ENCODE data around the gene TASP1.

TASP1 gene

GRCh38 chr20:13428684-13429083, 210.0 kb downstream of the TASP1 start:
- no peak for DNase-seq

DNA sequence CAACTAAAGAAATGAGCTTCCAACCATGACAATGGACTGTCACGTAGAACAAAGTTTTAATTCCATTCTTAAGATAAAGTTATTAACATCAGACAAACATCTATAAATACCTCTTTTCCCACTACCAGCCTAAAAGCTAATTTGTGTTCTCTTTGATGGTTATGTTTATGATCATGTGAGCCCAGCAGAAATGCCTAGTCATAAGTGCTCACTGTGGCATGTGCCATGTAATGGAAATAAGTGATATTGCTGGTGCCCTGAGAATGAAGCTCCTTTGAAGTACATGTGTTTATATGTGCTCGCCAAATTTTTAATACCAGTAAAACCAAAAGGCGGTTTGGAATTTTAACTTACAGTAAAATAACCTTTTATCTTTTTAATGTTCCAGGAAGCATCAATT, 211.9 kb downstream of the TASP1 start:
- DNase-seq = no peak

GRCh38 chr20:13425381-13426135, 213.2 kb downstream of the TASP1 start:
- no peak for DNase-seq

DNA sequence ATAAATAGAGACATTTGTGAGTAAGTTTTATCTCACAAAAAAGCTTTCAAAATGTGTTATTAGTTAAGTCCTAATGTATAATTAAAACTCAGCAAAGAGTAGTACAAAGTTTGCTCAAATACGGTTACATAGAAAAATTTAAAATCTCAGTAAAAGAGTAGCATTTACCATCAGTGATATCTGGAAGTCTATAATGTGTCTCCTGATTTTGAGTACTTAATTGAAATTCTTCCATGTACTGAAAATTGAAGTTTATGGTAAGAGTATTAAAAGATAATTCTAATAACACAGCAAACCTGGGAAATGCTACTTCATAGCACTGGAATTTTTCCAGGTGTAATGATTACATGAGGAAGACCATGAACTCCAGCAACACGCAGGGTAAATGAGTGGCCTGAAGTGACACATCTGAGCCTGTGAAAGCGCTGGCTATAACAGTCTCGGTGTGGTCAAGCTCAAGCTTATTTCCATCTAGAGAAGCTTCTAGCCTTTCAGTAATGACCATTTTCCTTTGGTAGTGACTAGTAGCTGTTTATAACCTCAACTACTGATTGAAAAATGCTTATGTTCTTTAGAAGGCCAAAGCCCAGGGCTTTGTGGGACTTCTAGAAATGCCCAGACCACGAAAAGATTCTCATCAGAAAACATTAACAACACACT, 214.4 kb downstream of the TASP1 start:
- DNase-seq = no peak

DNA sequence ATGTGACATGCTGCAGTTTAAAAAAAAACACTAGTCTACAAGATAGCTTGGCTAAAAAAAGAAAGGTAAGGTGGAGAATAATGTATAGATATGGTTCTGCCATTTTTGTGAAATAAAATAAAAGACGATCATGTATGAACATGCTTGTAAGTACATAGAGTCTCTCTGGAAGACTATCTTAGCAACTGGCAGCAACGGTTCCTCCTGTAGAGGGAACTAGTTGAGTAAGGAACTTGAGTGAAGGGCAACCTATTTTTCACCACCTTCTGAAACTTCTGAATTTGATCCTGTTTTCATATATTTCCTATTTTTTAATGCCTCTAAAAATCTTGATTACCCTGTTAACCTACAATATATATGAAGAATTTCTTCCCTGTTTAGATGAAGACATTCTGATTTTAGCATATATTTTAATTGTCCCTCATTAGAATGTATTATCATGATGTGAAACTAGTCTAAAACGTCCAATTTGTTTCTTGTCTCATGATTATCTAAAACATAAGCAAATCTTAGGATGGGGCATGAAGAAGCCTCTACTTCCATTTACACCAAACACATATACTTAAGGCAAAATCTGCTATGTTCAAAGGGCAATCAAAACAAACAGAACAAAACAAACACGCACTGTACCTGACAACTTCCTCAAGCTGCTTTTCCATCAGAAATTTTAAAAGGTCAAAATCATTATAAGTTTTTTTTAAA, 215.1 kb downstream of the TASP1 start:
- DNase-seq = no peak

DNA sequence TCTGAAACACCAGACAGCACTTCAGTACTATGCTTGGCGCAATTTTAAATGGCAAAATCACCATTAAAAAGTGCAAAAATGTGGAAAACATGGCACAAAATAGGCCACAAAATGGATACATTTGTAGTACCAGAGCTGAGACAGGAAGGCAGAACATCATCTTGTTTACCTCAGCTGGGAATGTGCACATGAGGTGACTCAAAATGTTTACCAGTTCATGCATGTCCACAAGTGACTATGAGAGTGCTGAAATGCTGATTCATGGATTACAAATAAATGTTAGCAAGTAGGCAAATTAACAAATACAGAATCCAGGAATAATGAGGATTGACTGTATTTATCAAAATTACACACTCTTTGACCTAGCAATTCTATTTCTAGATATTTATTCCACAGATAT, 216.1 kb downstream of the TASP1 start:
- no peak for DNase-seq

DNA sequence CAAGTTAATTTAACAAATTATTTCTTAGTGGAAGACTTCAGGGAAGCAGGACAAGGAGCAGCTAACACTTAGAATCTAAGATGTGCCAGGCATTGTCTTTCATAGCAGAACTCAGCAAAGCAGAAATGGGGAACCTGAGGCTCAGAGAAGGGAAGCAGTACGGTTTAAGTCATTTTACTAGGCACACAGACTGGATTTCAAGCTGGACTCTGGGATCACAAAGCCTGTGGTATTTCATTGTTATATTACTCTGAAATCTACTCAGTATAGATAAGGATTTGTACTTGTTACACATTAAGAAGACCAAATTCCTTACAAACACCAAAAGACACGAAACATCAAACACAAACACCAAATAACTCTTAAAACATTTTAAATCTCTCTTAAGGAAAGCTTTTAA, 218.1 kb downstream of the TASP1 start:
- DNase-seq = no peak

DNA sequence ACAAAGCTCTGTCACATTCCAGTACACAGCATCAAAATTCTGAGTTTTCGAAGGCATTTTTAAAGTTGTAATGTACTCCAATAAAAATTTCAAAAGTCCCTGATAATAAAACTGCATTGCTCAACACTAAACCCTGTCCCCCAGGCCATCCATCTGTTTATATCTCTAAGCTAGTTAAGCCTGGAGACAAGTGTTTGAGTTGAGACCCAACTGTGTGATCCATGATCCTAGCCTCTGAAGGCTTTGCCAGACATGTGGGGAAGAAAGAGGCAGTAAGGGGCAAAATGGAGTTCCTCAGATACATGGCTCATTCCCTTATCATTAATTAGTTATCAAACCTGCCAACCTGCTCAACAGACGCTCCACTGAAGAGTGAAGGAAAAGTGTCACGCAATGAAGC, 219.3 kb downstream of the TASP1 start:
- DNase-seq = no peak

DNA sequence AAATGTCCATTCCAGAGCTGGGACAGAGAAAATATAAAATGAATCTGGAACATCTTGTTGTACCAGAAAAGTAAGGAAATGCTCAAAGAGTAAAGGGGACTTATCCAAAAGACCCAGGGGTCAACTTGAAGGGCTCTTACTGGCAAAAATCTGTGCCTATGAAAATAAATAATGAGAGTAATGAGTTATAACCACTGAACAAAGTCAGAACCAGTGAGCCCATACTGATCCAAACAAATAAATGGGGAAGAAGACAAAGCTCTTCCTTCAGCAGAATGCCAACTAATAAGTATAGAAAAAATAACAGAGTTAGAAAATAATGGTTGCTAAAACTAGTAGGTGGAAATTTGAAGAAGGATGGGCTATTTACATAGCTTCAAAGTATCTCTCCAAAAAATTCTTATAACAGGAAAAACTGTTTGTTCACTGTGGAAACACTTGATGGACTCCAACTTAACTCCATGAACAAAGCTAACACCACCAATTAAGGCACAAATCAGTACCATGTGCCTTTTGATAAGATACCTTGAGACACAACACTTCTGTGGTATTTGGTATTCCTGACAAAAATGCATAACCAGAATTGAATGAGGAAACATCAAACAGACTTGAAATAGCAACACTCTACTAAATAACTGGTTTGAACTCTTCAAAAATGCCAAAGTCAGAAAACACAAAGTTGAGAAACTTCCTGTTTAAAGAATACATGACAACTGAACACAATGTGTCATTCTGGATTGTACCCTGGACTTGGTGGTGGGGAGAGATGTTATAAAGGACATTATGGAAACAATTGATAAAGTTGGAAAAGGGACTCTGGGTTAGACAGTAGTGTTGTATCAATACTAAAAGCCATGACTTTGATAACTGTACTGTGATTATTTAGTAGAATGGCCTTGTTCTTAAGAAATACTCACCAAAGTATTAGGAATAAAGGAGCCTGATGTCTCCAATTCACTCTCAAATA, 220.2 kb downstream of the TASP1 start:
- no peak for DNase-seq

DNA sequence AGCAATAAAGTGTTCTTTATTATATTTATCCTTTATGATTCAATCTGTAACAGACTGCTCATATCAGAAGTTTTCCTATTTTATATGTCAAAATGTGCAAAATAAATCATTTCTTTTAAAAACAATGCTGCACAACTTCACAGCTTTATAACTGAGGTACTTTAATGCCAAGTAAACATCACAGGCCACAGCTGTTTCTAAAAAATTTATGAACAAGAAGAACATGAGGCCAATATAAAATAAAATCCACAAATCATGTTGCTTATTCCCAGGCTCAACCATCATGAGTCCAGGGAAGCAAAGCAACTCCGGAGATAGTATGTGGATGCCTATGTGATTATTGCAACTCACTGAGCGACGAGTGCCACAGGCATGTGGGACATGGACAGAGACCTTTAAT, 222.2 kb downstream of the TASP1 start:
- no peak for DNase-seq

DNA sequence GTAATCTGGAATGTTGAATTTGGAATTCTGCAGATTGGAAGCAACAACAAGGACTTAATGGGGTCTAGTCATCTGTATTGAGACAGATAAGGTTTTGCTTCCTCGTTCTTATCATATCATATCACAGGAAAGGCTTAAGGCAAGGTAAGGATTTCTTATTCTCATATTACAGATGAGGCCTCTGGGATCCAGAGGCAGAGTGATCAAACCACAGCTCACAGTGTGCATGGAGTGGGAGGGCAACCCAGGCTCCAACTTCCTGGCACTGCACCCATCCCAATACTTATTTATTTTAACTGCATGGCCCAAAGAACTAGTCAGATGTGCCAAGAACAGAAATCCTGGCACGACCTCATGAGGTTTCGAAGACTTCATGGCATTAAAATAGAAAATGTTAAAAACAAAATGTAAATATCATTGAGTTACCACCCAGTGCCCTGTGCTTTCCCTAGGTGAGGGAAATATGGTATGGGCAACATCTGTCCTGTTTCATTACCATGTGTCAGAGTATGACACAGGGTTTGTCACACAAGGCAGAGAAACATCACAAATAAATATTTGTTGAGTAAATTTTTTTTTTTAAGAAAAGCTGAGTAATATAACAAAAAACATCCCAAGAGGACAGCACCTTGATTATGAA, 225.8 kb downstream of the TASP1 start:
- DNase-seq = no peak

- DNase-seq = no peak
Observed at GRCh38 chr20:13404293-13404692, 234.4 kb downstream of the TASP1 start.

DNA sequence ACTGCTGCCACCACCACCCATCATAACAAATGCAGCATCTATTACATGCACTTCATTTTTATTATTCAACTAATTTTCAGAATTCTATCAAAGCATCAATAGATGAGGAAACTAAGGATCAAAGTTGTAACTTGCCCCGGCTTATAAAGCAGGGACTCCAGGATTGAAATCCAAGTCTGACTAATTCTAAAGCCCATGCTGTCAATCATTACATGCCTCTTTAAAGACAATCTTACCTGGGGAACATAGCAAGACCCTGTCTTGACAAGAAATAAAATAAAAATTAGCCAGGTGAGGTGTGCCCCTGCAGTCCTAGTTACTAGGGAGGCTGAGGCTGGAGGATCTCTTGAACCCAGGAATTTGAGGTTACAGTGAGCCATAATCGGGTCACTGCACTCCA, 235.3 kb downstream of the TASP1 start:
- no peak for DNase-seq

DNA sequence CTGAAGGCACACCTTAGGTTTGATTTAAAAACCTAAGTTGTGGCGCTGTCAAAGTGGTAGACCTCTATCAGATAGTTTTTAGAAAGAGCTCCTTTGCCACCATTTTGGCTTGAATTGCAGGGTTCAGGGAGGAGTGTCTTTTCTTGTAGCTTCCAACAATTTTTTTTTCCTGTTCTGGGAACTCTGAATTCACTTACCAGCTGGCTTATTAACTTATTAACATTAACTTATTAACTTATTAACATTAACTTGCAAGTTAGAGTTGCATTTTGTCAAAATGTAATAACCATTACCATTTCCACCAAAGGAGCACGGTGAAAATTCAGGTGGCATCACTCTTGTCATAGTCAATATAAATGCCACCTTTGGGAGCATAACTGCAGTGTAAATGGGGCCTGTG, 235.7 kb downstream of the TASP1 start:
- no peak for DNase-seq

DNA sequence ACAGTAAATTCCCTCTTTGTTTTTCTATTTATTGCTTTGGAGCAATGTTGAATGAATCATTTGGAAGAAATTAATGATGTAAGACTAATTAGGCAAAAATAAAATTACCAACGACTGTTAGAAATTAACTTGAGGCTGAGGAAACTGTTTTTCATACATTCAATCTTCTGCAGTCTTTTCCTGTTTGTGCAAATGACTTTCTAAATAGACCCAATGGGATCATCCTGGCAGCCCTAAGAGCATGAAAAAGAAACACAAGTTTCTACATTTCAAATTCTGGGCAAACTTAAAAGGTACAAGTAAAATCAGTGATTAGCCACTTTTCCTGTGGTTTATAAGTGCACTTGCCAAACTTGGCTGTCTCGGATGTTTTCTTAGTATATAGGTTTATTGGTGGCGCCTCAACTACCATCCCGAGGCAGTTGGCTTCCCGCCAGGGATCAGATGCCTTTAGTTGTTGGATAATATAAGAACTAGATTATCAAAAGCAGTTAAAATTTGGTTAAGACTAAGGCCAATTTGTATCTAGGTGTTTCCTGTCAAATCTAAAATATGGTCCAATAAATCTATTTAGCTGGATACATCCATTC, 236.5 kb downstream of the TASP1 start:
- DNase-seq = no peak

- DNase-seq = no peak
Observed at GRCh38 chr20:13401596-13401995, 237.1 kb downstream of the TASP1 start.

GRCh38 chr20:13400453-13400852, 238.3 kb downstream of the TASP1 start:
- no peak for DNase-seq

GRCh38 chr20:13397300-13397724, 241.4 kb downstream of the TASP1 start:
- no peak for DNase-seq

DNA sequence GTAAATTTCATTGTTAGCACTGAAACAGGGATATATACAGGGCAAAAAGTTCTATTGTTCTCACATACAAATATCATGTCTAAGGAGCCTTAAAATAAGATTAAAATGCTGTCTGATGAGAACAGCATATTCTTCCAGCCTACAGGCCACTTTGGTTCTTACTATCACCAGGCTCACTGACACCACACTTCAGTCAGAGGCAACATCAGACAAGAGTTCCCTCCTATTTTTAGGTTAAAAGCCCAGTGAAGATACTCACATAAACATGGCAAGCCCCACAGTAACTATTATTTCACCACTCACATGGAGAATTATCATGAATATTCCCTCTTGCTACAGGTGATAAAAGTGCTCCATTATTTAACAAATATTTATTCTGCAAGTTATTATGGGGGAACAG, 241.9 kb downstream of the TASP1 start:
- no peak for DNase-seq

GRCh38 chr20:13396022-13396421, 242.7 kb downstream of the TASP1 start:
- no peak for DNase-seq

- no peak for DNase-seq
Observed at GRCh38 chr20:13395232-13395631, 243.5 kb downstream of the TASP1 start.

DNA sequence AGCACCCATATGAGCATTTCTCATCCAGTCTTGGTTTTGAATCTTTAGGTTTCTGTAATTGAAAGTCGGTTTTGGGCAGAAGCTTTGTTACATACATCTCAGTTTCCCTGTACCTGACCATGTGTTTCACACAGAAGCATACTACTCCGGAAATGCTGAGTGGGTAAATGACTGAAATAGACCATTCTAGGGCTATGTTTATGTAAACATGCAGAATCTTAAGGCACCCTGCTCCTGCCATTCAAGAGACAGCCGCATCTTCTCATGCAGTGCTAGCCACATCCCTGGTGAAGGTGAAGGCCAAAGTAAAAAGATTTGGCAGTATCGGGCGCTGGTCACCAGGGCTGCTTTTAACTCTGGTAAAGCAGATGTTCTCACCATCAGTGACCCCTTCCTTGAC, 246.3 kb downstream of the TASP1 start:
- DNase-seq = no peak
